Tibial nerve (tissue), 4 donors: ENCODE results near the gene TMEM204.

Experiments used
- CTCF ChIP-seq, 5 experiments: fragments of 200-600 bp in 3 of 5; fragments of 450-650 bp in 2 of 5; sonication (generic) in 3 of 5; IDR thresholded peaks; one replicate each; pipeline ENCODE4 v1.5.1; 2016 to 2019; ENCODE audit warnings: antibody characterized with exemption in 5 of 5, mild to moderate bottlenecking in 3 of 5, moderate library complexity in 2 of 5
- EP300 ChIP-seq, 2 donors: sonication (generic); formaldehyde crosslinking; IDR thresholded peaks; one replicate each; pipeline ENCODE4 v1.6.1; 2017; ENCODE audit warnings: antibody characterized with exemption in 2 of 2, mild to moderate bottlenecking in 1 of 2
- POLR2A ChIP-seq, 2 donors: fragments of 450-650 bp; IDR thresholded peaks; one replicate each; pipeline ENCODE4 v1.6.1; 2017; ENCODE audit warnings: antibody characterized with exemption in 2 of 2, mild to moderate bottlenecking in 2 of 2, moderate library complexity in 2 of 2

GRCh38 chr16:1601031-1601430, 67.6 kb downstream of the TMEM204 start:
- no peak for TF ChIP-seq CTCF (IDR thresholded peaks at IDR 0.05)
- no peak for TF ChIP-seq EP300 (IDR thresholded peaks at IDR 0.05)
- TF ChIP-seq POLR2A (IDR thresholded peaks at IDR 0.05) = no peak
